22Rv1 (cell line): ENCODE measurements around the gene RCSD1.

Experiments
- H3K27ac ChIP-seq: fragments of 450-650 bp; 2 replicates; pipeline ENCODE4 v1.5.1; 2017
- CTCF ChIP-seq: fragments of 450-650 bp; IDR thresholded peaks from 2 replicates; pipeline ENCODE4 v1.5.1; 2017; ENCODE audit warnings: mild to moderate bottlenecking
- ZFX ChIP-seq: fragments of 450-650 bp; IDR thresholded peaks from 2 replicates; pipeline ENCODE4 v1.6.1; 2017; ENCODE audit warnings: antibody characterized with exemption, borderline replicate concordance

RCSD1 gene

GRCh38 chr1:167628741-167629515 is 1.1 kb upstream of the RCSD1 start:
- TF ChIP-seq ZFX (no peak), CTCF (no peak)
- no peak overlapping the region for H3K27ac ChIP-seq

GRCh38 chr1:167630568-167631385 is 745 bp downstream of the RCSD1 start:
- H3K27ac ChIP-seq = no peak overlapping the region
- TF ChIP-seq CTCF (no peak), ZFX (no peak)

GRCh38 chr1:167631386-167631935 is 1.4 kb downstream of the RCSD1 start:
- no peak overlapping the region for H3K27ac ChIP-seq
- TF ChIP-seq ZFX = no peak
- TF ChIP-seq CTCF = no peak

- no peak overlapping the region for H3K27ac ChIP-seq
Observed at GRCh38 chr1:167631936-167632614, 2.0 kb downstream of the RCSD1 start.

GRCh38 chr1:167633258-167633944 is 3.4 kb downstream of the RCSD1 start:
- no peak for TF ChIP-seq ZFX
- TF ChIP-seq CTCF = no peak
- H3K27ac ChIP-seq = no peak overlapping the region

More at GRCh38 chr1:167631936-167632614, 2.0 kb downstream of the RCSD1 start:
- no peak for TF ChIP-seq ZFX
- no peak for TF ChIP-seq CTCF

- TF ChIP-seq CTCF = no peak
- no peak for TF ChIP-seq ZFX
- H3K27ac ChIP-seq = no peak overlapping the region
Observed at GRCh38 chr1:167634435-167634834, 4.4 kb downstream of the RCSD1 start.
